Calu3 (cell line): Measurements from ENCODE around the gene NDUFS5. TPM values are rescaled to one million over a fixed set of nuclear protein-coding genes. Genes with fewer than 3 reads are reported as not detected.

Experiments used
- BruUV-seq: library from RNA; stranded (reverse); fragments of 400-500 nt; replicated peaks from 2 replicates; lab custom pipeline; 2021; lab: Mats Ljungman, UMichigan
- CTCF ChIA-PET: fragments of 300-600 bp; sonication (Branson Sonifier 250); formaldehyde crosslinking; loops from one replicate; lab custom pipeline; 2022; ENCODE audit warnings: antibody characterized with exemption; lab: Charles Lee
- DNase-seq: peaks from one replicate; pipeline ENCODE4 v3.0.0; 2022
- H3K27ac Mint-ChIP-seq: one replicate; pipeline ENCODE4 v1.8.0; 2022; ENCODE audit warnings: mixed read lengths; ENCODE audit not compliant: unreplicated experiment
- H3K27me3 Mint-ChIP-seq: one replicate; pipeline ENCODE4 v1.8.0; 2022; ENCODE audit warnings: mixed read lengths; ENCODE audit not compliant: unreplicated experiment
- H3K36me3 Mint-ChIP-seq: one replicate; pipeline ENCODE4 v1.8.0; 2022; ENCODE audit warnings: mild to moderate bottlenecking, moderate library complexity, mixed read lengths; ENCODE audit not compliant: insufficient read depth, unreplicated experiment
- H3K4me1 Mint-ChIP-seq: one replicate; pipeline ENCODE4 v1.8.0; 2022; ENCODE audit warnings: mild to moderate bottlenecking, low read depth, mixed read lengths; ENCODE audit not compliant: unreplicated experiment
- H3K4me3 Mint-ChIP-seq: one replicate; pipeline ENCODE4 v1.8.0; 2022; ENCODE audit warnings: mild to moderate bottlenecking, low read depth, moderate library complexity, mixed read lengths; ENCODE audit not compliant: unreplicated experiment
- H3K9me3 Mint-ChIP-seq: one replicate; pipeline ENCODE4 v1.8.0; 2022; ENCODE audit warnings: low read depth, mixed read lengths; ENCODE audit not compliant: unreplicated experiment
- intact Hi-C: fragments of 100-400 bp; cut with micrococcal nuclease; formaldehyde crosslinking; loops from one replicate; pipeline ENCODE4 v1.10.0; 2022; ENCODE audit not compliant: unreplicated experiment
- total RNA-seq: library from RNA; stranded (reverse); gene quantifications from 2 replicates; pipeline ENCODE4 v1.2.3, GENCODE V29; 2022
- TF ChIP-seq, protein P1 (sequence below): fragments of 200-600 bp; IDR thresholded peaks from one replicate; pipeline ENCODE4 v1.8.0; 2022; ENCODE audit warnings: antibody characterized with exemption; ENCODE audit not compliant: unreplicated experiment

NDUFS5 gene
- total RNA-seq, 1 experiment from 2014 or later, result 170 TPM

DNA sequence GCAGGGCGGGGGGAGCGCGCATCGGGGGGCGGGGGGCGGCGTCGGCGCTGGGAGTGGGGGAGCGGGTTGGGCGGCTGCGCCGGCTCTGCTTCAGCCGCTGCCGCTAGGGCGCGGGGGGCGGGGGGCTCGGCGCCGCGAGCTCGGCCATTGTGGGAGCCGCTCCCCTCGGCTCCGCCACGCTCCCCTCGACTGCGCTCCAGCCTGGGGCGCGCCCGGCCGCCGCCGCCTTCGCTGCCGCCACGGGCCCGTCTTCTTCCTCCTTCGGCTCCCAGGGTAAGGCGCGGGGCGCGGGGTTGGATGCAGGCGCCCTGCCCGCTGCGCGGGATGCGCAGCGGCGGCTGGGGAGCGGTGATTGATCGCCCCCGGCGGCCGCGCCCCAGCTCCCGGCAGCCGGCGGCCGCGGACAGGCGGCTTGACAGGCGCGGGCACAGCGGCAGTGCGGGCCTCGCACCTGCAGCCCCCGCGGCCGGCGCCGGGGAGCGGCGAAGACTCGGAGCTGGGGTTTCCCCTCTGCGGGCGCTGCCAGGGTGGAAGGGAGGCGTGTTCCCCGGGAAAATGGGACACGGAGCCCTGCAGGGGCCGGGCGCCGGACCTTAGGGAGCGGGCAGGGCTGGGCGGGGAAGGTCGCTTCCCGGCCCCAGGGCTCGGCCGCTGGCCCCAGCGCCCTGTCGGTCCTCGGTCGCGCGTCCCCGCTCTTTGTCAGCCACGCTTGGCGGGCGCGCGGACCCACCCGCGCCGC, 55.3 kb downstream of the NDUFS5 start:
- intact Hi-C loops, result no loop called here
- Mint-ChIP-seq H3K4me3 (peak overlapping the region; percentile 67), H3K4me1 (no peaks in the 10 kb centered on the region), H3K27me3 (peaks cover 75% of the 10 kb centered on the region), H3K36me3 (peaks cover 6% of the 10 kb centered on the region), H3K9me3 (no peaks in the 10 kb centered on the region), H3K27ac (no peak overlapping the region)
- BruUV-seq, result no TSS peak
- CTCF ChIA-PET, result no interaction called here
- peak; percentile 26 for DNase-seq
- TF ChIP-seq, protein P1, sequence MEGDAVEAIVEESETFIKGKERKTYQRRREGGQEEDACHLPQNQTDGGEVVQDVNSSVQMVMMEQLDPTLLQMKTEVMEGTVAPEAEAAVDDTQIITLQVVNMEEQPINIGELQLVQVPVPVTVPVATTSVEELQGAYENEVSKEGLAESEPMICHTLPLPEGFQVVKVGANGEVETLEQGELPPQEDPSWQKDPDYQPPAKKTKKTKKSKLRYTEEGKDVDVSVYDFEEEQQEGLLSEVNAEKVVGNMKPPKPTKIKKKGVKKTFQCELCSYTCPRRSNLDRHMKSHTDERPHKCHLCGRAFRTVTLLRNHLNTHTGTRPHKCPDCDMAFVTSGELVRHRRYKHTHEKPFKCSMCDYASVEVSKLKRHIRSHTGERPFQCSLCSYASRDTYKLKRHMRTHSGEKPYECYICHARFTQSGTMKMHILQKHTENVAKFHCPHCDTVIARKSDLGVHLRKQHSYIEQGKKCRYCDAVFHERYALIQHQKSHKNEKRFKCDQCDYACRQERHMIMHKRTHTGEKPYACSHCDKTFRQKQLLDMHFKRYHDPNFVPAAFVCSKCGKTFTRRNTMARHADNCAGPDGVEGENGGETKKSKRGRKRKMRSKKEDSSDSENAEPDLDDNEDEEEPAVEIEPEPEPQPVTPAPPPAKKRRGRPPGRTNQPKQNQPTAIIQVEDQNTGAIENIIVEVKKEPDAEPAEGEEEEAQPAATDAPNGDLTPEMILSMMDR, result no peak

DNA sequence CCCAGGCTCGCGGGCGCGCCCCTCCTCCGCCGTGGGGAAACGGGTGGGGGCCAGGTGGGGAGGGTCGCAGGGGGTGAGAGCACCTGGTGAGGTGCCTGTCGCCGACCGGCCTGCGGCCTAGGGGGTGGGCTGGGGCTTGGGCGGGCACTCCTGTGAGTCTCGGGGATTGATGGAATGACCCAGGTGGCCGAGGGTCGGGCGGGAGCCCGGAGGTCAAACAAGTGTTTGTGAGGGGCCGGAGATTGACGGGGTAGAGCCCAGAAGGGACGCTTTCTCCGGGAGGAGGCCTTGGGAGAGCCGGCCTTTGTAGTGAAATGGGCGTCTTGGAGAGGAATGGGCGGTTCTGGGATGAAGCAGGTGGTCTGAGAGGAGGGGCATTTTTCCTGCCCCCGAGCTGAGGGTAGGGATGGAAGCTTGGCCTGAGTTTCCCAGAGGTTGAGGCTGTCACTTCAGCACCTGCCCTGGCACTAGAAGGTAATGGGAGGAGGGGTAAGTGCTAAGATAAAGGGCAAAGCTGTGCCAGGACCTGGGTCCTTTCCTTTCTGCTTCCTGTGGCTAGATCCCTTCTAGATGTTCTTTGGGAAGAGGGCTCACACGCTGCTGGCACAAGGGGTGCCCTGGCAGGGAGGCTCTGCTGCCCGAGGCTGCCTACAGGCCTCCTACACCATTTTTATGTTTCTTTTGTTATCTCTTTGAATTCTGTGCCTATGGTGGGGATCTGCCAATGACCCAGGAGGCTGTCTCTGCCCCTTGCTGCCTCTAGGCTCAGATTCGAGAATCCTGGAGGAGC, 56.1 kb downstream of the NDUFS5 start:
- TF ChIP-seq, protein P1, result no peak
- no TSS peak for BruUV-seq
- Mint-ChIP-seq H3K27me3 (peaks cover 83% of the 10 kb centered on the region), H3K36me3 (peaks cover 6% of the 10 kb centered on the region), H3K9me3 (no peaks in the 10 kb centered on the region), H3K4me1 (no peaks in the 10 kb centered on the region), H3K27ac (no peak overlapping the region), H3K4me3 (peak overlapping the region; percentile 67)
- DNase-seq, result no peak
- intact Hi-C loops, result no loop called here
- CTCF ChIA-PET, result interaction anchor here (0.6 kb wide), 1 partner anchor 1894 kb away, joined by 3 read pairs; no protein-coding TSS in a partner anchor

DNA sequence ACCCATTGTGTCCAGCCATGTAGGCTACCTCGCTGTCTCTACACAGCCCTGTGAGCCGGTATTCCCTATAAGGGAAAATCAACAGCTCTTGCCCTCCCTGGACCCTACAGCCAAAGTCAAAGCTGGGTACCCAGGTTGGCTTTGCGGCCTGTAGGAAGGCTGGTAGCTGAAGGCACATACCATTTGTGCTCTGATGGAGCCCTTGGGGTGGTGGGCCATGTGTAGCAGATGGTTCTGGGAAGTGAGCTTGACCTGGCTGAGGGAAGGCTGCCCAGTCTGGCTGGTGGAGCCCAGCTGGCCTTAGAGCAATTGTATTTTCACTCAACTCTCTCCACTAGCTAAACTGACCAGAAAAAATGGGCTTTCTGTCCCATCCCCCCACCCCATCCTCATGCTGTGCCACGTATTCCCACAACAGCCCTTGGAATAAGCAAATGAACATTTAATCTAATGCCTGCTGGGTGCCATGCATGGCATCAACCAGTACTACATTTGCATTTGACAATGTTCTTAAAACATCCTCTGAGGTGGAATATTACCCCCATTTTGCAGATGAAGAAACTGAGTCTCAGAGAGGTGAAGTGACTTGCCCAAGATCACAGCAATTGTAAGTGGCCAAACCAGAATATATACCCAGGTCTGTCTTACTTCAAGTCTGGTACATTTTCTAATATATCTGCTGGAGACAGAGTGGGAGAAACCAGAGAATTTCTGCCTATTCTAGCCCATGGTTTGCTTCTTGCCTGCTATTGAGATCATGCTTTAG, 56.8 kb downstream of the NDUFS5 start:
- Mint-ChIP-seq H3K27me3 (peaks cover 91% of the 10 kb centered on the region), H3K4me3 (peak overlapping the region; percentile 67), H3K27ac (no peak overlapping the region), H3K36me3 (peaks cover 6% of the 10 kb centered on the region), H3K4me1 (no peaks in the 10 kb centered on the region), H3K9me3 (no peaks in the 10 kb centered on the region)
- BruUV-seq, result no TSS peak
- CTCF ChIA-PET, result interaction anchor here (0.6 kb wide), 1 partner anchor 1893 kb away, joined by 3 read pairs; no protein-coding TSS in a partner anchor
- TF ChIP-seq, protein P1, result no peak
- DNase-seq, result no peak
- intact Hi-C loops, result no loop called here

DNA sequence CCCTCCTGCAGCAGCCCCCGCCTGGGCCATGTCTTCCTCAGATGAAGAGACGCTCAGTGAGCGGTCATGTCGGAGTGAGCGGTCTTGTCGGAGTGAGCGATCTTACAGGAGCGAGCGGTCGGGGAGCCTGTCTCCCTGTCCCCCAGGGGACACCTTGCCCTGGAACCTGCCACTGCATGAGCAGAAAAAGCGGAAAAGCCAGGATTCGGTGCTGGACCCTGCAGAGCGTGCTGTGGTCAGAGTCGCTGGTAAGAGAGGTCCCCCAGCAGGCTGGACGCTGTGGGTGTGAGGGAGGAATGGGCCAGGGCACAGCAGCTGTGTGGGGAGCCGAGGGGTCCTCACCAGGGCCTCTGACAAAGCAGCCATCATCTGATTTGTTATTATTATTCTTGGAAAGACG, 58.0 kb downstream of the NDUFS5 start:
- CTCF ChIA-PET, result no interaction called here
- intact Hi-C loops, result no loop called here
- H3K27me3 Mint-ChIP-seq, result peaks cover 92% of the 10 kb centered on the region

More for the DNA sequence above, 58.0 kb downstream of the NDUFS5 start:
- TF ChIP-seq, protein P1, result no peak
- no TSS peak for BruUV-seq
- Mint-ChIP-seq H3K4me3 (no peak overlapping the region), H3K36me3 (peaks cover 11% of the 10 kb centered on the region), H3K4me1 (no peaks in the 10 kb centered on the region), H3K9me3 (no peaks in the 10 kb centered on the region), H3K27ac (no peak overlapping the region)
- DNase-seq, result no peak
